Tibial nerve (tissue), 3 donors: ENCODE measurements around the gene CUL3.

Experiments used
- POLR2A ChIP-seq, 2 donors: fragments of 450-650 bp; IDR thresholded peaks; one replicate each; pipeline ENCODE4 v1.6.1; 2017; ENCODE audit warnings: antibody characterized with exemption in 2 of 2, mild to moderate bottlenecking in 2 of 2, moderate library complexity in 2 of 2
- TF ChIP-seq, protein P1 (sequence below), 5 experiments: fragments of 200-600 bp in 3 of 5; fragments of 450-650 bp in 2 of 5; sonication (generic) in 3 of 5; IDR thresholded peaks; one replicate each; pipeline ENCODE4 v1.5.1; 2016 to 2019; ENCODE audit warnings: antibody characterized with exemption in 5 of 5, mild to moderate bottlenecking in 3 of 5, moderate library complexity in 2 of 5

DNA sequence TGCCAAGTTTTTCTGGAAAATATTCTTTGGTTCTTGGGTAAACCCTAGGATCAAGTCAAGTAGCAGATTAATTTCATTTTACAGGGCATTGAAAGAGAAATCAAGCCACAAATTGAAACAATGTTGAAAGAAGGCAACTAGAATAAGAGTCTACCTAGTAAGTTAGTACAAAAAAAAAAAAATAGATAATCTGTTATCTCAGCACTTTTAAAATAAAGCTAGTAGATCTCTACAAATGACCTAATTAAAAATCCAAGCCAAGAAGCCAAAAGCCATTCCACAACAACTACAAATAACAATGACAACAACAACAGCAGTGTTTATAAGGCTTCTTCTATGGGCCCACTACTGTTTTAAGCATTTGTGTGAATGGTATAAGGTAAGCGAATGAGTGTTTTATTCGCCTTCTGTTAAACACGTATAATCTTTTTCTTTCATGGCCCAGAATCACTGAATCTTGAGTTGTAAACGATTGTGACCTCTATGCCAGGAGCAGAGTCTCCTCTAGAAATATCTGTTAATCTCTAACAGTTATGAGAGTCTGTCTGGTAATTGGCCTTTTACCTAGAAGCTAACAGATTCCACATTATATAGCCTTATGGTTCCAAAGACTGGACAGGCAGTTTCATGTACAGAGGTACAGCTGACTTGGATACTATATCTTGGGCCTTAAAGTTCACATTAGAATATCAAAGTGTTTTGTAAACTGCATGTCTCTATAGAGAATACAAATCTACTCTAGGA, 28.6 kb upstream of the CUL3 start:
- TF ChIP-seq, protein P1, sequence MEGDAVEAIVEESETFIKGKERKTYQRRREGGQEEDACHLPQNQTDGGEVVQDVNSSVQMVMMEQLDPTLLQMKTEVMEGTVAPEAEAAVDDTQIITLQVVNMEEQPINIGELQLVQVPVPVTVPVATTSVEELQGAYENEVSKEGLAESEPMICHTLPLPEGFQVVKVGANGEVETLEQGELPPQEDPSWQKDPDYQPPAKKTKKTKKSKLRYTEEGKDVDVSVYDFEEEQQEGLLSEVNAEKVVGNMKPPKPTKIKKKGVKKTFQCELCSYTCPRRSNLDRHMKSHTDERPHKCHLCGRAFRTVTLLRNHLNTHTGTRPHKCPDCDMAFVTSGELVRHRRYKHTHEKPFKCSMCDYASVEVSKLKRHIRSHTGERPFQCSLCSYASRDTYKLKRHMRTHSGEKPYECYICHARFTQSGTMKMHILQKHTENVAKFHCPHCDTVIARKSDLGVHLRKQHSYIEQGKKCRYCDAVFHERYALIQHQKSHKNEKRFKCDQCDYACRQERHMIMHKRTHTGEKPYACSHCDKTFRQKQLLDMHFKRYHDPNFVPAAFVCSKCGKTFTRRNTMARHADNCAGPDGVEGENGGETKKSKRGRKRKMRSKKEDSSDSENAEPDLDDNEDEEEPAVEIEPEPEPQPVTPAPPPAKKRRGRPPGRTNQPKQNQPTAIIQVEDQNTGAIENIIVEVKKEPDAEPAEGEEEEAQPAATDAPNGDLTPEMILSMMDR (IDR thresholded peaks at IDR 0.05) = no peak
- TF ChIP-seq POLR2A (IDR thresholded peaks at IDR 0.05) = no peak
